ENCODE measurements around the gene SUGCT.

SUGCT gene

GRCh38 chr7:40418983-40419382 lies 284.2 kb downstream of the SUGCT start:
- DNase-seq: no peak

- no peak for DNase-seq
Observed at GRCh38 chr7:40419806-40420205, 285.0 kb downstream of the SUGCT start.

GRCh38 chr7:40421433-40421832 lies 286.6 kb downstream of the SUGCT start:
- DNase-seq: no peak

GRCh38 chr7:40425696-40426095 lies 290.9 kb downstream of the SUGCT start:
- no peak for DNase-seq

- DNase-seq: no peak
Observed at GRCh38 chr7:40428421-40428820, 293.6 kb downstream of the SUGCT start.

GRCh38 chr7:40429826-40430225 lies 295.0 kb downstream of the SUGCT start:
- DNase-seq: no peak

- DNase-seq: no peak
Observed at GRCh38 chr7:40432046-40432445, 297.2 kb downstream of the SUGCT start.

GRCh38 chr7:40436710-40437109 lies 301.9 kb downstream of the SUGCT start:
- DNase-seq: no peak

- no peak for DNase-seq
Observed at GRCh38 chr7:40437498-40437897, 302.7 kb downstream of the SUGCT start.

GRCh38 chr7:40437936-40438634 lies 303.3 kb downstream of the SUGCT start:
- DNase-seq: no peak

GRCh38 chr7:40439686-40440085 lies 304.9 kb downstream of the SUGCT start:
- DNase-seq: no peak

- DNase-seq: no peak
Observed at GRCh38 chr7:40447345-40447744, 312.5 kb downstream of the SUGCT start.

- no peak for DNase-seq
Observed at GRCh38 chr7:40455485-40455884, 320.7 kb downstream of the SUGCT start.

GRCh38 chr7:40457776-40458480 lies 323.1 kb downstream of the SUGCT start:
- no peak for DNase-seq

GRCh38 chr7:40463446-40463845 lies 328.6 kb downstream of the SUGCT start:
- DNase-seq: no peak

GRCh38 chr7:40468891-40469864 lies 334.4 kb downstream of the SUGCT start:
- no peak for DNase-seq

- DNase-seq: no peak
Observed at GRCh38 chr7:40470091-40470592, 335.3 kb downstream of the SUGCT start.

GRCh38 chr7:40470817-40471216 lies 336.0 kb downstream of the SUGCT start:
- no peak for DNase-seq

GRCh38 chr7:40471891-40472290 lies 337.1 kb downstream of the SUGCT start:
- no peak for DNase-seq

- DNase-seq: no peak
Observed at GRCh38 chr7:40474790-40475680, 340.2 kb downstream of the SUGCT start.

GRCh38 chr7:40475681-40475982 lies 340.8 kb downstream of the SUGCT start:
- no peak for DNase-seq

- no peak for DNase-seq
Observed at GRCh38 chr7:40477094-40477493, 342.3 kb downstream of the SUGCT start.
